CD4-positive, CD25-positive, alpha-beta regulatory T cell (primary cell): ENCODE data around the gene SPTBN2. TPM values are rescaled to one million over a fixed set of nuclear protein-coding genes. Genes with fewer than 3 reads are reported as not detected.

Source experiments
- ATAC-seq, 2 donors: fragments of 150-1000 bp; cut with Tn5 transposase; one replicate each; pipeline ENCODE4 v1.10.0; 2021; ENCODE audit warnings: low read depth in 2 of 2, moderate number of reproducible peaks in 2 of 2, moderate library complexity in 1 of 2
- DNase-seq, 3 donors: peaks; one replicate each; pipeline versions ENCODE4 v3.0.0 to v3.0.0-alpha.2; 2012 to 2022; ENCODE audit warnings: mixed read lengths in 1 of 3
- H3K27ac ChIP-seq: one replicate; pipeline ENCODE4 v1.7.0; 2013; ENCODE audit warnings: mild to moderate bottlenecking, low read length; ENCODE audit not compliant: insufficient read depth, poor library complexity, severe bottlenecking
- H3K27me3 ChIP-seq: one replicate; pipeline ENCODE4 v1.7.0; 2013; ENCODE audit warnings: low read length; ENCODE audit not compliant: control insufficient read depth, insufficient read depth
- H3K36me3 ChIP-seq: one replicate; pipeline ENCODE4 v1.7.0; 2013; ENCODE audit warnings: mild to moderate bottlenecking, low read length, moderate library complexity; ENCODE audit not compliant: control insufficient read depth, insufficient read depth
- H3K4me1 ChIP-seq: 2 replicates; pipeline ENCODE4 v1.7.0; 2013; ENCODE audit warnings: mild to moderate bottlenecking, low read length; ENCODE audit not compliant: insufficient read depth, control insufficient read depth, poor library complexity, severe bottlenecking
- H3K4me3 ChIP-seq: one replicate; pipeline ENCODE4 v1.7.0; 2013; ENCODE audit warnings: low read depth, mild to moderate bottlenecking, low read length, moderate library complexity
- H3K9me3 ChIP-seq, 2 experiments: 1 replicate in 1 of 2; 2 replicates in 1 of 2; pipeline ENCODE4 v1.7.0; 2013; ENCODE audit warnings: low read length in 2 of 2, mild to moderate bottlenecking in 1 of 2, moderate library complexity in 1 of 2; ENCODE audit not compliant: control insufficient read depth in 2 of 2
- H3K27ac Mint-ChIP-seq, 3 donors: one replicate each; pipeline ENCODE4 v1.8.0; 2020 to 2022; ENCODE audit warnings: mild to moderate bottlenecking in 3 of 3, mixed read lengths in 3 of 3, moderate library complexity in 2 of 3
- H3K27me3 Mint-ChIP-seq: one replicate; pipeline ENCODE4 v1.8.0; 2022; ENCODE audit warnings: mild to moderate bottlenecking, mixed read lengths
- H3K36me3 Mint-ChIP-seq: one replicate; pipeline ENCODE4 v1.8.0; 2020; ENCODE audit warnings: mixed read lengths
- H3K4me1 Mint-ChIP-seq, 4 donors: one replicate each; pipeline ENCODE4 v1.8.0; 2020 to 2022; ENCODE audit warnings: mixed read lengths in 4 of 4, mild to moderate bottlenecking in 1 of 4
- H3K4me3 Mint-ChIP-seq, 4 donors: one replicate each; pipeline ENCODE4 v1.8.0; 2020 to 2022; ENCODE audit warnings: mild to moderate bottlenecking in 4 of 4, mixed read lengths in 4 of 4, moderate library complexity in 3 of 4
- H3K9me3 Mint-ChIP-seq, 7 donors: one replicate each; pipeline ENCODE4 v1.8.0; 2020 to 2022; ENCODE audit warnings: mixed read lengths in 7 of 7, mild to moderate bottlenecking in 3 of 7, moderate library complexity in 2 of 7
- polyA plus RNA-seq, 4 donors: library from polyadenylated mRNA; unstranded; fragments of 300-500 nt; fragmentation: Illumina TruSeq; gene quantifications; one replicate each; pipeline ENCODE4 v1.2.3, GENCODE V29; 2021
- total RNA-seq: library from RNA; stranded (reverse); gene quantifications from one replicate; pipeline ENCODE4 v1.2.3, GENCODE V29; 2022

The SPTBN2 gene
- total and polyA plus RNA-seq, 5 donors from 2014 or later: 0.52 TPM; not detected in 4

GRCh38 chr11:66716996-66717395 is 12.0 kb downstream of the SPTBN2 start:
- H3K27me3 Mint-ChIP-seq: peaks cover 12% of the 10 kb centered on the region
- no peak overlapping the region for H3K4me3 Mint-ChIP-seq
- H3K36me3 Mint-ChIP-seq: no peaks in the 10 kb centered on the region

GRCh38 chr11:66715346-66716085 is 13.5 kb downstream of the SPTBN2 start:
- H3K4me3 ChIP-seq: no peak overlapping the region
- Mint-ChIP-seq H3K27ac (no peak overlapping the region), H3K4me3 (no peak overlapping the region), H3K27me3 (peaks cover 5% of the 10 kb centered on the region), H3K9me3 (no peaks in the 10 kb centered on the region), H3K4me1 (peaks cover 0 to 6% (median 1%) of the 10 kb centered on the region in 4 donors), H3K36me3 (no peaks in the 10 kb centered on the region)
- ATAC-seq: no peak
- H3K27ac ChIP-seq: no peak overlapping the region
- H3K4me1 ChIP-seq: peaks cover 9% of the 10 kb centered on the region
- H3K9me3 ChIP-seq: no peaks in the 10 kb centered on the region
- DNase-seq: no peak
- H3K27me3 ChIP-seq: no peaks in the 10 kb centered on the region
- H3K36me3 ChIP-seq: no peaks in the 10 kb centered on the region

More at GRCh38 chr11:66716996-66717395, 12.0 kb downstream of the SPTBN2 start:
- DNase-seq (no peak), ATAC-seq (no peak)
- Histone ChIP-seq H3K27ac (no peak overlapping the region), H3K27me3 (no peaks in the 10 kb centered on the region), H3K36me3 (no peaks in the 10 kb centered on the region), H3K9me3 (no peaks in the 10 kb centered on the region), H3K4me3 (no peak overlapping the region), H3K4me1 (peaks cover 10% of the 10 kb centered on the region)
- Mint-ChIP-seq H3K4me1 (peaks cover 0 to 9% (median 1%) of the 10 kb centered on the region in 4 donors), H3K27ac (no peak overlapping the region), H3K9me3 (no peaks in the 10 kb centered on the region)

GRCh38 chr11:66713746-66714480 is 15.1 kb downstream of the SPTBN2 start:
- no peak for DNase-seq
- no peaks in the 10 kb centered on the region for H3K4me1 Mint-ChIP-seq
- no peak for ATAC-seq

DNA sequence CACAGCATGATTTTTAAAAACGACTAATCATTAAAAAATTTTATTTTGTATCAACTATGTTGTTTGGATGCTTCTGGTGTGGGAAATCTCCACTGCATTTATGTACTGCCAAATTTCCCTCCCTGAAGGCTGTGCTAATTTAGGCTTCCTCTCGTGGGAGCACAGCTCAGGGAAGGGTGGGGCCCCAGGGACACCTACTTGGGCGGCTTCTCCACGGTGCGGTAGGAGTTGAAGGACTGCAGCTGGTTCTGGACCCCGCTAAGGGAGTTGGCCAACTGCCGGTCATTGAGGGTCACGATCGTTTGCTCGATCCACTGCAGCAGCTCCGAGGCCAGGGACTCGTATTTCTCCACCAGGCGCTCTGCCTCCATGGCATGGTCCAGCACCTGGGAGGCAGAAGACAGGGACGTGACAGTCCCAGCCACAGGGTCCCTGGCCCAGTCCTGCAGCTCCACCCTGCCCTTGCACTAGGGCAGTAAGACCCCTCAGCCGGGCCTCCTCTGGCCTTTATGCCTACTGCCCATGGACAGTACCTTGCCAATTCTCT is 18.6 kb downstream of the SPTBN2 start:
- Histone ChIP-seq H3K4me1 (no peaks in the 10 kb centered on the region), H3K4me3 (no peak overlapping the region), H3K36me3 (no peaks in the 10 kb centered on the region), H3K9me3 (no peaks in the 10 kb centered on the region), H3K27me3 (no peaks in the 10 kb centered on the region), H3K27ac (no peak overlapping the region)
- no peaks in the 10 kb centered on the region for H3K27me3 Mint-ChIP-seq
- no peaks in the 10 kb centered on the region for H3K9me3 Mint-ChIP-seq
- no peak for ATAC-seq
- H3K4me3 Mint-ChIP-seq: peak overlapping the region in 1 of 4 donors; percentile 22
- no peaks in the 10 kb centered on the region for H3K4me1 Mint-ChIP-seq
- no peak overlapping the region for H3K27ac Mint-ChIP-seq
- H3K36me3 Mint-ChIP-seq: no peaks in the 10 kb centered on the region
- DNase-seq: no peak

More at GRCh38 chr11:66713746-66714480, 15.1 kb downstream of the SPTBN2 start:
- H3K9me3 ChIP-seq: no peaks in the 10 kb centered on the region
- no peaks in the 10 kb centered on the region for H3K36me3 ChIP-seq
- H3K4me3 Mint-ChIP-seq: no peak overlapping the region
- H3K27ac Mint-ChIP-seq: no peak overlapping the region
- H3K4me1 ChIP-seq: no peaks in the 10 kb centered on the region
- no peak overlapping the region for H3K4me3 ChIP-seq
- peaks cover 5% of the 10 kb centered on the region for H3K27me3 Mint-ChIP-seq
- H3K9me3 Mint-ChIP-seq: no peaks in the 10 kb centered on the region
- no peaks in the 10 kb centered on the region for H3K36me3 Mint-ChIP-seq
- H3K27me3 ChIP-seq: no peaks in the 10 kb centered on the region
- H3K27ac ChIP-seq: no peak overlapping the region

- H3K9me3 Mint-ChIP-seq: no peaks in the 10 kb centered on the region
- H3K4me1 Mint-ChIP-seq: peaks cover 0 to 2% (median 0%) of the 10 kb centered on the region in 4 donors
- no peaks in the 10 kb centered on the region for H3K36me3 Mint-ChIP-seq
- Histone ChIP-seq H3K27ac (no peak overlapping the region), H3K9me3 (no peaks in the 10 kb centered on the region), H3K4me1 (no peaks in the 10 kb centered on the region), H3K27me3 (no peaks in the 10 kb centered on the region), H3K4me3 (no peak overlapping the region), H3K36me3 (no peaks in the 10 kb centered on the region)
- H3K27ac Mint-ChIP-seq: no peak overlapping the region
- no peak overlapping the region for H3K4me3 Mint-ChIP-seq
- no peak for DNase-seq
- ATAC-seq: no peak
- H3K27me3 Mint-ChIP-seq: no peaks in the 10 kb centered on the region
Measured at GRCh38 chr11:66708701-66709100, 20.3 kb downstream of the SPTBN2 start.

GRCh38 chr11:66708094-66708493 is 20.9 kb downstream of the SPTBN2 start:
- H3K4me1 ChIP-seq: no peaks in the 10 kb centered on the region
- H3K9me3 Mint-ChIP-seq: no peaks in the 10 kb centered on the region
- no peaks in the 10 kb centered on the region for H3K27me3 Mint-ChIP-seq
- H3K27ac ChIP-seq: no peak overlapping the region
- H3K4me3 Mint-ChIP-seq: peak overlapping the region in 1 of 4 donors; percentile 71
- no peaks in the 10 kb centered on the region for H3K27me3 ChIP-seq
- H3K4me1 Mint-ChIP-seq: peaks cover 0 to 2% (median 0%) of the 10 kb centered on the region in 4 donors
- ATAC-seq: no peak
- no peak overlapping the region for H3K27ac Mint-ChIP-seq
- no peak for DNase-seq
- H3K9me3 ChIP-seq: no peaks in the 10 kb centered on the region
- no peak overlapping the region for H3K4me3 ChIP-seq
- no peaks in the 10 kb centered on the region for H3K36me3 Mint-ChIP-seq
- H3K36me3 ChIP-seq: no peaks in the 10 kb centered on the region

- Histone ChIP-seq H3K4me1 (no peaks in the 10 kb centered on the region), H3K9me3 (no peaks in the 10 kb centered on the region), H3K27ac (no peak overlapping the region), H3K4me3 (no peak overlapping the region), H3K27me3 (no peaks in the 10 kb centered on the region), H3K36me3 (no peaks in the 10 kb centered on the region)
- Mint-ChIP-seq H3K4me1 (peaks cover 0 to 2% (median 0%) of the 10 kb centered on the region in 4 donors), H3K4me3 (no peak overlapping the region), H3K9me3 (no peaks in the 10 kb centered on the region), H3K36me3 (no peaks in the 10 kb centered on the region), H3K27ac (no peak overlapping the region), H3K27me3 (no peaks in the 10 kb centered on the region)
- ATAC-seq (no peak), DNase-seq (no peak)
Measured at GRCh38 chr11:66707486-66707885, 21.5 kb downstream of the SPTBN2 start.
